HUDEP-2 (cell line): ENCODE data around the gene ATL2.
"Not testable (repeated sequence)": the region's sequence is repeated elsewhere in the genome, so short reads cannot be mapped to it uniquely, and the experiment has no call there.

Source experiments
- DNase-seq, 76 experiments: peaks; one replicate each; lab custom pipeline; 2025; ENCODE audit not compliant: unreplicated experiment in 76 of 76; lab: John Stamatoyannopoulos, UW

ATL2 gene

GRCh38 chr2:38394041-38394440 is 17.0 kb upstream of the ATL2 start:
- no peak for DNase-seq

GRCh38 chr2:38390947-38391346 is 13.9 kb upstream of the ATL2 start:
- no peak for DNase-seq

GRCh38 chr2:38387887-38388286 is 10.8 kb upstream of the ATL2 start:
- DNase-seq = peak in 1 of 76 experiments; percentile 19

- DNase-seq = no peak
Observed at GRCh38 chr2:38386821-38387220, 9.7 kb upstream of the ATL2 start.

GRCh38 chr2:38386377-38386776 is 9.3 kb upstream of the ATL2 start:
- DNase-seq = peak in 10 of 76 experiments; percentile 3 to 48 (median 11)

- DNase-seq = no peak
Observed at GRCh38 chr2:38384338-38384737, 7.3 kb upstream of the ATL2 start.

DNA sequence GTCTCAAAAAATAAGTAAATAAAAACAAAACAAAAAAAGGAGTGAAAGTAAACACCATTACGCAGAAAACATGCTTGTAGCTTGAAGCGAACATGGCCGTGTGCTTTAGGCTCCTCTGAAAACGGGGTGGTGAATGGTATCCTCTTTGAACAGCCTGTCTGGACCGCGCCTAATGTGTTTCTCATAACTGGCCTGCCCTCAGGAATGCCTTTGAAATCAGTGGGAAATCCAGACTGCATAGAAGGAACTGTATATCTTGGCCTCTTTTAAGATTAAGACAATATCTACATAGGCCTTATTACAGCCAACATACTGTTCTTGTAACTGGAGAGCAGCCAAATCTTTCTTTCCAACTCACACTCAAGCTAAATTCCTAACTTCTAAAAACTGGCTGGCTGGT is 6.7 kb upstream of the ATL2 start:
- not testable (repeated sequence) for DNase-seq

DNA sequence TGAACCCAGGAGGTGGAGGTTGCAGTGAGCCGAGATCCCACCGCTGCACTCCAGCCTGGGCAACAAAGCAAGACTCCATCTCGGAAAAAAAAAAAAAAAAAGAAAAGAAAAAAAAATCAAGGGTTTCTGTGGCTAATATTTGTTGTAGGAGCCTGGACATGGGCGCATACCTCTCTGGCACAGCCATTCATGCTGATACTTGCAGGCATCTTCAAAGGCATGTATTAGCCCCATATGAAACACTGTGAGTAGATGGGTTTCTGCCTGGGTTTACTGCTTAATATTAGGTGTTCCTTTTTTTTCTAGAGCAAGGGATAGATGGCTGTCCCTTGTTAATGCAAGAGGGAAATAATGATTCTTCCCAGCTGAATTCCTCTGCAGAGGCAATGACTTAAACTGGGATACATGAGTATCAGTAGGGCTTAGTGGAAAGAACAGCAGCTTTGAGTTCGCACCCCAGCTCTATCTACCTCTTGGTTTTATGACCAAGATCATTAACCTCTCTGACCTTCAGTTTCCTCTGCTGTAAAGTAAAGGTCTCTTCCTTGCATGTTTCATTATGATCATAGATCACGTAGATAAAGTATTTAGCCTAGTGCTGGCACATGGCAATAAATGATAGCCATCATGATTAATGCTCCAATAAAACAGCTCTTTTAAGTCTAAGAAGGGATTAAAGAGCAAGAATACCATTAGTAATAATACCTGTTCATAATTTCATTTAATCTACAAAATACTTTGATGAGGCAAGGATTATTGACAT is 4.5 kb upstream of the ATL2 start:
- no peak for DNase-seq

- no peak for DNase-seq
Observed at GRCh38 chr2:38380397-38381130, 3.5 kb upstream of the ATL2 start.

GRCh38 chr2:38376346-38377049 is 575 bp downstream of the ATL2 start:
- DNase-seq = peak in 66 of 76 experiments; percentile 7 to 83 (median 46)

DNA sequence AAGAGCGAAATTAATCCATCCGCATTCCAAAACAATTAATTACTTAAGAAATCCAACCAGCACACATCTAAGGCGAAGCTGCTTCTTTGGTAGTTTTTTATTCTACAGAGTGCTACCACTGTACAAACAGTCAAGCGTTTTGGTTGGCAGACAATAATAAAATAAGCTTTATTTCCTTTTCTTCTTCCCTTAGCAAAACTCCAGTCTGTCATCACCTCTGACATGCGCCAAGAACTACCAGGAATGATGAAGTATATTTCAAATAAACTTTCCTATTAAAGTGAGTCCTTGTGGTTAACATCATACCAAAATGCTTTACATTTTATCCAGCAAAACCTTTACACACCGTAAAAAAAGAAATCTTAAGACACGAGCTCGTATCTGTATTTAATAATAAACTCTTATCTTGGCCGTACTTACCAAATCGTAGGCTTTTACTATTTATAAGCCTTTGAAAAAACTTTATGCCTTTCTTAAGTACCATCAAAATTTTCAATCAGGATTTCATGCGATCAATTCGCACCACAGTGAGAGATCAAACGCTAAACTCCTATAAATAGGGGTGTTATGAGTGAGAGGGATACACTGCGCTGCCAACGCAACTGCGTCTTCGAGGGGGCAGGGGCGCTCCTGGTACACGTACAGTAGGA is 1.3 kb downstream of the ATL2 start:
- DNase-seq = peak in 5 of 76 experiments; percentile 13 to 55 (median 46)

- DNase-seq = no peak
Observed at GRCh38 chr2:38374984-38375383, 2.1 kb downstream of the ATL2 start.

DNA sequence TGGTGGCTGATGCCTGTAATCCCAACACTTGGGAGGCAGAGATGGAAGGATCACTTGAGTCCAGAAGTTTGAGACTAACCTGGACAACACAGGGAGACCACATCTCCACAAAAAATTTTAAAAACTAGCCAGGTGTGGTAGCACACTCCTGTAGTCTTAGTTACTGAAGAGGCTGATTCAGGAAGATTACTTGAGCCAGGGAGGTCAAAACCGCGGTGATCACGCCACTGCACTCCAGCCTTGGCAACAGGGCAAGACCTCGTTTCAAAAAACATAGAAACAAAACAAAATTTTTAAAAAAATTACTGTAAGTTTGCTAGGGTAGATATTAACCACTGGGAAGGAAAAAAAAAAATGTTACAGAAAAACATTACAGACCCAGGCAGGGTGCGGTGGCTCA is 5.8 kb downstream of the ATL2 start:
- DNase-seq = no peak

DNA sequence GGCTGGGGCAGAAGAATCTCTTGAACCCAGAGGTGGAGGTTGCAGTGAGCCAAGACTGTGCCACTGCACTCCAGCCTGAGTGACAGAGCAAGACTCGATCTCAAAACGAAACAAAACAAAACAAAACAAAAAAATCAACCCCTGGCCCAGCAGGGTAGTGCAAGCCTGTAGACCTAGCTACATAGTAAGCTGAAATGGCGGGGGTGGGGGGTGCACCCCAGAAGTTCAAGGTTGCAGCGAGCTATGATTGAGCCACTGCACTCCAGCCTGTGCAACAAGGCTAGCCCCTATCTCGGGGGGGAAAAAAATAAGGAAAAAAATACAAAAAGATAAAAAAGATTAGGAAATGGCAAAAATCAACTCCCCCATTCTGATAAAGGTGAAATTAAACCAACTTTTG is 6.4 kb downstream of the ATL2 start:
- no peak for DNase-seq

GRCh38 chr2:38362232-38362631 is 14.8 kb downstream of the ATL2 start:
- DNase-seq = no peak

GRCh38 chr2:38360177-38360576 is 16.9 kb downstream of the ATL2 start:
- DNase-seq = no peak

- DNase-seq = no peak
Observed at GRCh38 chr2:38353402-38353801, 23.7 kb downstream of the ATL2 start.

DNA sequence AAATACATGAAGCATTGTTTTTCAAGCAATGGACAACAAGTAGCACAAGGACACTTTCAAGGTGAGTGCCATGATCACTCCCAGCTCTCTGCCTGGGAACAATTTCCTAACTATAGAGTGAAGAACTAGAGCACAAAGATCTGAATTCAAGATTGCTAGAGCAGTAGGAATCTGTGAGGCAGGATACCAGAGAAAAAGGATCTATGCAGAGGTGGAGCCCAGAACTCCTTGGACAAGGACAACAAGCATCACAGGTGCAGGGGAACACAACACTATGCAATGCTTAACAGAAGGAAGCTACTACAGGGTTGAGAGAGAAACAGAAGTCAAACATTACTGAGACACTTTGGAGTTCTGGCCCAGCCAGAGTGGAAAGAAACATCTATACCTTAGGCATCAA is 24.7 kb downstream of the ATL2 start:
- no peak for DNase-seq

- no peak for DNase-seq
Observed at GRCh38 chr2:38345323-38346038, 31.6 kb downstream of the ATL2 start.

DNA sequence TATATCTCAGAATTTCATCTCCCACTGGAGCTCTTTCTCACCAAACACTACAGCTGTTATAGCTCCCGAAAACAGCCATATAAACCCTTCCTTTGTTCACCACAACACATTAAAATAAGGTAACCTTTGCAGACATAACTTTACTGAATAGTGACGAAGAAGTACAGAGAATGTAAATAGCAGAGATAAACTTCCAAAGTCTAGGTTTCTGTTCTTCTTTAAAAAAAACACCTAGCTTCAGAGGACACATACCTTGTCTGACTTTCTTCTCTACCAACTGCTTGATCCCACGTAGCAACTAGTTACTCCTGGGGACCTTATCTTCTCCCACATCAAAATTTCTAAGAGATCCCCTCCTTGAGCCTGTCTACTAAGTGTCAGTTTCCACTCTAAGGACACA is 32.3 kb downstream of the ATL2 start:
- no peak for DNase-seq
